HepG2 (cell line): ENCODE data around the gene MTIF2. TPM values are rescaled to one million over a fixed set of nuclear protein-coding genes. Genes with fewer than 3 reads are reported as not detected.

ENCODE experiments used
- CC2D1A ChIP-seq: sonication (generic); formaldehyde crosslinking; IDR thresholded peaks from 2 replicates; pipeline ENCODE4 v1.8.1; 2023; ENCODE audit warnings: mild to moderate bottlenecking, missing genetic modification reagents
- CCAR2 ChIP-seq: fragments of 200-400 bp; formaldehyde crosslinking; optimal IDR thresholded peaks from 2 replicates; pipeline ENCODE3; 2018; ENCODE audit warnings: low read depth, mild to moderate bottlenecking, low read length, moderate library complexity
- EZH2 ChIP-seq: conservative IDR thresholded peaks from 2 replicates; pipeline ENCODE4 v1.6.1; 2012; ENCODE audit warnings: mild to moderate bottlenecking, low read depth, low read length, moderate library complexity
- KDM1A ChIP-seq: IDR thresholded peaks from 2 replicates; pipeline ENCODE4 v1.6.1; 2016; ENCODE audit warnings: missing compliant biosample characterization
- KLF16 ChIP-seq, 2 experiments: sonication (generic) in 1 of 2; formaldehyde crosslinking in 1 of 2; IDR thresholded peaks; 2 replicates each; pipeline versions ENCODE4 v1.6.1 to v1.8.0; 2016 to 2023; ENCODE audit warnings: missing genetic modification reagents in 2 of 2, missing compliant biosample characterization in 1 of 2
- MTA3 ChIP-seq: sonication (generic); formaldehyde crosslinking; IDR thresholded peaks from 2 replicates; pipeline ENCODE4 v1.4.0; 2020; ENCODE audit warnings: missing genetic modification reagents
- NBN ChIP-seq: fragments of 450-650 bp; conservative IDR thresholded peaks from 2 replicates; pipeline ENCODE4 v1.6.1; 2017
- NR1H2 ChIP-seq: sonication (generic); formaldehyde crosslinking; IDR thresholded peaks from 2 replicates; pipeline ENCODE4 v1.8.1; 2022; ENCODE audit warnings: low read depth, missing genetic modification reagents, borderline replicate concordance
- PTBP1 ChIP-seq: fragments of 200-400 bp; formaldehyde crosslinking; IDR thresholded peaks from 2 replicates; pipeline ENCODE4 v1.6.1; 2018; ENCODE audit warnings: low read length, low read depth; ENCODE audit not compliant: poor library complexity, severe bottlenecking
- SP140L ChIP-seq: sonication (generic); formaldehyde crosslinking; IDR thresholded peaks from 2 replicates; pipeline ENCODE4 v1.4.0; 2020; ENCODE audit warnings: missing genetic modification reagents, borderline replicate concordance
- XRCC5 ChIP-seq: fragments of 200-400 bp; formaldehyde crosslinking; optimal IDR thresholded peaks from 2 replicates; pipeline ENCODE3; 2017; ENCODE audit warnings: mild to moderate bottlenecking, low read length
- ZNF24 ChIP-seq: fragments of 450-650 bp; IDR thresholded peaks from 2 replicates; pipeline ENCODE4 v1.6.1; 2017; ENCODE audit warnings: antibody characterized with exemption, mild to moderate bottlenecking
- ZNF274 ChIP-seq: sonication (generic); formaldehyde crosslinking; IDR thresholded peaks from 2 replicates; pipeline ENCODE4 v1.5.1; 2020; ENCODE audit warnings: mild to moderate bottlenecking, missing genetic modification reagents
- ZNF282 ChIP-seq: fragments of 450-650 bp; IDR thresholded peaks from 2 replicates; pipeline ENCODE4 v1.6.1; 2018; ENCODE audit not compliant: partially characterized antibody
- ZNF543 ChIP-seq: sonication (generic); formaldehyde crosslinking; IDR thresholded peaks from 2 replicates; pipeline ENCODE4 v1.4.0; 2020; ENCODE audit warnings: mild to moderate bottlenecking, missing genetic modification reagents
- ZNF550 ChIP-seq: sonication (generic); formaldehyde crosslinking; IDR thresholded peaks from 2 replicates; pipeline ENCODE4 v1.4.0; 2020; ENCODE audit warnings: mild to moderate bottlenecking, missing genetic modification reagents, borderline replicate concordance
- ZNF747 ChIP-seq: sonication (generic); formaldehyde crosslinking; IDR thresholded peaks from 2 replicates; pipeline ENCODE4 v1.8.1; 2023; ENCODE audit warnings: missing genetic modification reagents, mild to moderate bottlenecking, borderline replicate concordance
- ZNF790 ChIP-seq: sonication (generic); formaldehyde crosslinking; IDR thresholded peaks from 2 replicates; pipeline ENCODE4 v1.8.0; 2022; ENCODE audit warnings: missing genetic modification reagents, mild to moderate bottlenecking, borderline replicate concordance
- polyA plus RNA-seq, 8 experiments: library from polyadenylated mRNA; depleted of rRNA in 3 of 8; stranded (reverse) in 7 of 8; unstranded in 1 of 8; fragments of >200 nt; fragmentation: Illumina TruSeq in 4 of 8; extraction: Trizol in 4 of 8; gene quantifications; 2 replicates each; pipeline versions ENCODE4 v1.2.1 to v1.2.3, GENCODE V29; 2011 to 2016; ENCODE audit warnings: low read depth in 4 of 8, missing spikeins in 1 of 8, mixed read lengths in 1 of 8; ENCODE audit not compliant: insufficient read depth in 1 of 8
- total RNA-seq, 5 experiments: library from RNA; depleted of rRNA; stranded (reverse); fragments of >200 nt; fragmentation: Illumina TruSeq; extraction: Trizol; gene quantifications; 2 replicates each; pipeline ENCODE4 v1.2.3, GENCODE V29; 2016; ENCODE audit warnings: low read depth in 1 of 5
- TF ChIP-seq, protein P1 (sequence below): sonication (generic); formaldehyde crosslinking; IDR thresholded peaks from 2 replicates; pipeline ENCODE4 v1.8.0; 2022; ENCODE audit warnings: low read depth, missing genetic modification reagents
- TF ChIP-seq, protein P2 (sequence below): IDR thresholded peaks from 2 replicates; pipeline ENCODE4 v1.6.1; 2016; ENCODE audit warnings: missing compliant biosample characterization, missing genetic modification reagents, borderline replicate concordance
- TF ChIP-seq, protein P3 (sequence below): sonication (generic); formaldehyde crosslinking; IDR thresholded peaks from 2 replicates; pipeline ENCODE4 v1.8.1; 2023; ENCODE audit warnings: mild to moderate bottlenecking, missing genetic modification reagents, borderline replicate concordance
- TF ChIP-seq, protein P4 (sequence below): sonication (generic); formaldehyde crosslinking; IDR thresholded peaks from 2 replicates; pipeline ENCODE4 v1.9.0; 2021; ENCODE audit warnings: missing genetic modification reagents, mild to moderate bottlenecking, borderline replicate concordance
- TF ChIP-seq, protein P5 (sequence below): sonication (generic); formaldehyde crosslinking; conservative IDR thresholded peaks from 2 replicates; pipeline ENCODE4 v1.8.0; 2022; ENCODE audit warnings: mild to moderate bottlenecking, moderate library complexity, missing genetic modification reagents

Gene MTIF2
- total and polyA plus RNA-seq, 2 of the 13 experiments (the other 11 are each of a cell fraction or from before 2014, with no cell fraction given), result 32.1 to 92.1 TPM

DNA sequence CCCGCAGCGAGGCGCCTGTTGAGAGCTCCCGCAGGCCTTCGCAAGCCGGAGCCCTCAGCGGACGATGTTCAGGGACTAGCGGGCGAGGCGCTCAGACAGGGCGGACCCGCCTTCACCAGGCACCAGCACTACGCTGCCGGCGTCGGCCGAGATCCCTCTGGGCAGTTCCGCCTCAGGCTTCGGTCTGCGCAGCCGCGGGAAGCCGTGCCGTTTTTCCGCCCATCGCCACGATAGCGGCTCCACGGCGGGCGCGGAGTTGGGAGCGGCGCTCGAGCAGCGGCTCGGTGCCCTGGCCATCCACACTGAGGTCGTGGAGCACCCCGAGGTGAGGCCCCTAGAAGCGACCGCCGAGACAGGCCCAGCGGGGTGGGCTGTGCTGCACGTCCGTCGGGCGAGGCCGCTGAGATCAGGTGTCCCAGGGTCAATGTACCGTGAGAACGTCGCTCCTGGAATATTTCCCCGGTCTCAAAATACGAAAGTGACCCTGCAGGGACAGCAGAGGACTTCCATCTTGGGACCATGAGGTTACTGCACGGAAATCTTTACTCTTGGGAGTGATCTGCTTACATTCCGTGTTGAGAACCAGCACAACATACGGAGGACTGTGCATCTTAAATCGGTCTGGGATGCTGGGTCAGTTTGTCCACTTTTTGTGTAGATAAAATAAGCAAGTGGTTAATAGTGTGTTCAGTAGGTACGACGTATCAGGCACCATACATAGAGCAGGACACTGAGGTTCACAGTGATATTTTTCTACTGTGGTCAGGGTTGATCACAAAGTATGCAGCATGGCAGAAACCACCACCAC is 13.3 kb upstream of the MTIF2 start (continued):
- TF ChIP-seq KLF16 (CRISPR knock-in tag; IDR thresholded peaks at IDR 0.05), result peak in 1 of 2 experiments; percentile 87; a peak in 2 of 4 replicates
- TF ChIP-seq EZH2, result no peak
- TF ChIP-seq CCAR2, result no peak
- no peak; the same call in 1 of the 2 replicates for TF ChIP-seq NR1H2 (CRISPR knock-in tag)
- TF ChIP-seq, protein P1, sequence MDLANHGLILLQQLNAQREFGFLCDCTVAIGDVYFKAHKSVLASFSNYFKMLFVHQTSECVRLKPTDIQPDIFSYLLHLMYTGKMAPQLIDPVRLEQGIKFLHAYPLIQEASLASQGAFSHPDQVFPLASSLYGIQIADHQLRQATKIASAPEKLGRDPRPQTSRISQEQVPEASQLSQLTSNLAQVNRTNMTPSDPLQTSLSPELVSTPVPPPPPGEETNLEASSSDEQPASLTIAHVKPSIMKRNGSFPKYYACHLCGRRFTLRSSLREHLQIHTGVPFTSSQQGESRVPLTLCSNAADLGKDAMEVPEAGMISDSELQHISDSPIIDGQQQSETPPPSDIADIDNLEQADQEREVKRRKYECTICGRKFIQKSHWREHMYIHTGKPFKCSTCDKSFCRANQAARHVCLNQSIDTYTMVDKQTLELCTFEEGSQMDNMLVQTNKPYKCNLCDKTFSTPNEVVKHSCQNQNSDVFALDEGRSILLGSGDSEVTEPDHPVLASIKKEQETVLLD, result peak; percentile 43; the same call in 1 of the 2 replicates
- TF ChIP-seq ZNF24, result no peak; the same call in 1 of the 2 replicates
- no peak for TF ChIP-seq PTBP1
- 0 out of 2 replicates have a peak, but pooled peaks have one; percentile 42 for TF ChIP-seq CC2D1A (CRISPR knock-in tag)
- TF ChIP-seq ZNF274, result peak; percentile 98
- TF ChIP-seq, protein P2, sequence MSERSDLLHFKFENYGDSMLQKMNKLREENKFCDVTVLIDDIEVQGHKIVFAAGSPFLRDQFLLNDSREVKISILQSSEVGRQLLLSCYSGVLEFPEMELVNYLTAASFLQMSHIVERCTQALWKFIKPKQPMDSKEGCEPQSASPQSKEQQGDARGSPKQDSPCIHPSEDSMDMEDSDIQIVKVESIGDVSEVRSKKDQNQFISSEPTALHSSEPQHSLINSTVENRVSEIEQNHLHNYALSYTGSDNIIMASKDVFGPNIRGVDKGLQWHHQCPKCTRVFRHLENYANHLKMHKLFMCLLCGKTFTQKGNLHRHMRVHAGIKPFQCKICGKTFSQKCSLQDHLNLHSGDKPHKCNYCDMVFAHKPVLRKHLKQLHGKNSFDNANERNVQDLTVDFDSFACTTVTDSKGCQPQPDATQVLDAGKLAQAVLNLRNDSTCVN (CRISPR knock-in tag), result peak; percentile 83
- TF ChIP-seq, protein P3, sequence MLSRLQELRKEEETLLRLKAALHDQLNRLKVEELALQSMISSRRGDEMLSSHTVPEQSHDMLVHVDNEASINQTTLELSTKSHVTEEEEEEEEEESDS (CRISPR knock-in tag), result no peak
- TF ChIP-seq ZNF747, result no peak; the same call in 1 of the 2 replicates
- TF ChIP-seq SP140L (CRISPR knock-in tag), result peak; percentile 46; the same call in 1 of the 2 replicates
- TF ChIP-seq MTA3 (CRISPR knock-in tag), result no peak
- TF ChIP-seq ZNF543 (CRISPR knock-in tag), result peak; percentile 90; the same call in 1 of the 2 replicates
- TF ChIP-seq ZNF790 (CRISPR knock-in tag), result peak; percentile 59; the same call in 1 of the 2 replicates
- TF ChIP-seq ZNF282, result no peak
- TF ChIP-seq XRCC5, result peak; percentile 88
- TF ChIP-seq NBN, result no peak
- TF ChIP-seq KDM1A, result no peak
- TF ChIP-seq, protein P4, sequence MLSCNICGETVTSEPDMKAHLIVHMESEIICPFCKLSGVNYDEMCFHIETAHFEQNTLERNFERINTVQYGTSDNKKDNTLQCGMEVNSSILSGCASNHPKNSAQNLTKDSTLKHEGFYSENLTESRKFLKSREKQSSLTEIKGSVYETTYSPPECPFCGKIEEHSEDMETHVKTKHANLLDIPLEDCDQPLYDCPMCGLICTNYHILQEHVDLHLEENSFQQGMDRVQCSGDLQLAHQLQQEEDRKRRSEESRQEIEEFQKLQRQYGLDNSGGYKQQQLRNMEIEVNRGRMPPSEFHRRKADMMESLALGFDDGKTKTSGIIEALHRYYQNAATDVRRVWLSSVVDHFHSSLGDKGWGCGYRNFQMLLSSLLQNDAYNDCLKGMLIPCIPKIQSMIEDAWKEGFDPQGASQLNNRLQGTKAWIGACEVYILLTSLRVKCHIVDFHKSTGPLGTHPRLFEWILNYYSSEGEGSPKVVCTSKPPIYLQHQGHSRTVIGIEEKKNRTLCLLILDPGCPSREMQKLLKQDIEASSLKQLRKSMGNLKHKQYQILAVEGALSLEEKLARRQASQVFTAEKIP (CRISPR knock-in tag), result no peak
- peak; percentile 94; the same call in 1 of the 2 replicates for TF ChIP-seq ZNF550 (CRISPR knock-in tag)
- TF ChIP-seq, protein P5, sequence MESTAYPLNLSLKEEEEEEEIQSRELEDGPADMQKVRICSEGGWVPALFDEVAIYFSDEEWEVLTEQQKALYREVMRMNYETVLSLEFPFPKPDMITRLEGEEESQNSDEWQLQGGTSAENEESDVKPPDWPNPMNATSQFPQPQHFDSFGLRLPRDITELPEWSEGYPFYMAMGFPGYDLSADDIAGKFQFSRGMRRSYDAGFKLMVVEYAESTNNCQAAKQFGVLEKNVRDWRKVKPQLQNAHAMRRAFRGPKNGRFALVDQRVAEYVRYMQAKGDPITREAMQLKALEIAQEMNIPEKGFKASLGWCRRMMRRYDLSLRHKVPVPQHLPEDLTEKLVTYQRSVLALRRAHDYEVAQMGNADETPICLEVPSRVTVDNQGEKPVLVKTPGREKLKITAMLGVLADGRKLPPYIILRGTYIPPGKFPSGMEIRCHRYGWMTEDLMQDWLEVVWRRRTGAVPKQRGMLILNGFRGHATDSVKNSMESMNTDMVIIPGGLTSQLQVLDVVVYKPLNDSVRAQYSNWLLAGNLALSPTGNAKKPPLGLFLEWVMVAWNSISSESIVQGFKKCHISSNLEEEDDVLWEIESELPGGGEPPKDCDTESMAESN, result peak; percentile 94
